ENCODE data around the gene ZNF627.
"Not testable (repeated sequence)": the region's sequence is repeated elsewhere in the genome, so short reads cannot be mapped to it uniquely, and the experiment has no call there.

ZNF627 gene

GRCh38 chr19:11617180-11618062 is 20.1 kb downstream of the ZNF627 start:
- POLR2A ChIA-PET = no interaction called here
- TF ChIP-seq CTCF (IDR thresholded peaks at IDR 0.05; ENCODE audit: insufficient read depth, low read length, missing control alignments) = no peak
- H3K4me3 ChIP-seq (ENCODE audit: low read depth, low read length) = no peak overlapping the region

GRCh38 chr19:11620553-11620952 is 23.3 kb downstream of the ZNF627 start:
- POLR2A ChIA-PET = no interaction called here
- DNase-seq (ENCODE audit: low read depth, low spot score) = no peak
- no peak for TF ChIP-seq CTCF (IDR thresholded peaks at IDR 0.05; ENCODE audit: insufficient read depth, low read length, missing control alignments)
- CTCF ChIA-PET = no interaction called here
- no peak overlapping the region for H3K4me3 ChIP-seq (ENCODE audit: low read depth, low read length)

More at GRCh38 chr19:11617180-11618062, 20.1 kb downstream of the ZNF627 start:
- CTCF ChIA-PET = no interaction called here
- DNase-seq (ENCODE audit: low read depth, low spot score) = no peak

GRCh38 chr19:11622401-11622800 is 25.1 kb downstream of the ZNF627 start:
- H3K4me3 ChIP-seq (ENCODE audit: low read depth, low read length); POLR2A ChIA-PET; DNase-seq (ENCODE audit: low read depth, low spot score): not testable (repeated sequence)
- CTCF ChIA-PET = interaction anchor here (0.6 to 1.2 kb wide), 2 partner anchors 14 to 185 kb away, joined by 3 to 4 read pairs; no protein-coding TSS in a partner anchor

- POLR2A ChIA-PET = no interaction called here
- CTCF ChIA-PET = interaction anchor here (0.6 to 1.2 kb wide), 4 partner anchors 13 to 64 kb away, joined by 3 to 4 read pairs (median 3); no protein-coding TSS in a partner anchor
- H3K4me3 ChIP-seq (ENCODE audit: low read depth, low read length) = no peak overlapping the region
- no peak for DNase-seq (ENCODE audit: low read depth, low spot score)
- TF ChIP-seq CTCF (IDR thresholded peaks at IDR 0.05; ENCODE audit: insufficient read depth, low read length, missing control alignments) = no peak
Observed at GRCh38 chr19:11624069-11624463, 26.8 kb downstream of the ZNF627 start.

GRCh38 chr19:11626252-11626651 is 29.0 kb downstream of the ZNF627 start:
- no peak for TF ChIP-seq CTCF (IDR thresholded peaks at IDR 0.05; ENCODE audit: insufficient read depth, low read length, missing control alignments)
- POLR2A ChIA-PET = no interaction called here
- DNase-seq (ENCODE audit: low read depth, low spot score) = no peak
- no peak overlapping the region for H3K4me3 ChIP-seq (ENCODE audit: low read depth, low read length)
- CTCF ChIA-PET = no interaction called here

- CTCF ChIA-PET = interaction anchor here (0.6 kb wide), 1 partner anchor 315 kb away, joined by 3 read pairs; no protein-coding TSS in a partner anchor
- no peak for DNase-seq (ENCODE audit: low read depth, low spot score)
- no peak overlapping the region for H3K4me3 ChIP-seq (ENCODE audit: low read depth, low read length)
- no peak for TF ChIP-seq CTCF (IDR thresholded peaks at IDR 0.05; ENCODE audit: insufficient read depth, low read length, missing control alignments)
- POLR2A ChIA-PET = no interaction called here
Observed at GRCh38 chr19:11633223-11633622, 35.9 kb downstream of the ZNF627 start.

- DNase-seq (ENCODE audit: low read depth, low spot score); H3K4me3 ChIP-seq (ENCODE audit: low read depth, low read length); POLR2A ChIA-PET: not testable (repeated sequence)
- CTCF ChIA-PET = interaction anchor here (0.6 kb wide), 1 partner anchor 316 kb away, joined by 3 read pairs; no protein-coding TSS in a partner anchor
Observed at GRCh38 chr19:11634018-11634662, 36.9 kb downstream of the ZNF627 start.

All from AG04449 (cell line).